Activated CD8-positive, alpha-beta T cell treated with anti-CD3 and anti-CD28 coated beads for 36 hours (primary cell): Measurements from ENCODE around the gene GBP3. TPM values are rescaled to one million over a fixed set of nuclear protein-coding genes. Genes with fewer than 3 reads are reported as not detected.
"Not testable (repeated sequence)": the region's sequence is repeated elsewhere in the genome, so short reads cannot be mapped to it uniquely, and the experiment has no call there.

ENCODE experiments used
- ATAC-seq: fragments of 200-7000 bp; cut with Tn5 transposase; one replicate; pipeline ENCODE4 v1.10.0; 2021; ENCODE audit warnings: mild to moderate bottlenecking, moderate library complexity
- CTCF ChIA-PET: fragments of 350-600 bp; sonication (Branson Sonifier 250); formaldehyde crosslinking; loops from one replicate; lab custom pipeline; 2021; ENCODE audit warnings: antibody characterized with exemption; lab: Charles Lee
- POLR2A ChIA-PET: fragments of 350-600 bp; sonication (Branson Sonifier 250); formaldehyde crosslinking; loops from one replicate; lab custom pipeline; 2021; ENCODE audit warnings: antibody characterized with exemption; lab: Charles Lee
- DNase-seq: peaks from one replicate; pipeline ENCODE4 v3.0.0-alpha.2; 2020
- H3K27ac Mint-ChIP-seq: one replicate; pipeline ENCODE4 v1.8.0; 2021; ENCODE audit warnings: mild to moderate bottlenecking, mixed read lengths
- H3K27me3 Mint-ChIP-seq: one replicate; pipeline ENCODE4 v1.8.0; 2021; ENCODE audit warnings: mixed read lengths
- H3K36me3 Mint-ChIP-seq: one replicate; pipeline ENCODE4 v1.8.0; 2021; ENCODE audit warnings: low read depth, mixed read lengths
- H3K4me1 Mint-ChIP-seq: one replicate; pipeline ENCODE4 v1.8.0; 2021; ENCODE audit warnings: low read depth, mixed read lengths
- H3K4me3 Mint-ChIP-seq: one replicate; pipeline ENCODE4 v1.8.0; 2021; ENCODE audit warnings: mild to moderate bottlenecking, moderate library complexity, mixed read lengths
- H3K9me3 Mint-ChIP-seq: one replicate; pipeline ENCODE4 v1.8.0; 2021; ENCODE audit warnings: mixed read lengths
- CTCF ChIP-seq: fragments of 200-600 bp; IDR thresholded peaks from one replicate; pipeline ENCODE4 v1.8.0; 2022; ENCODE audit warnings: antibody characterized with exemption, mild to moderate bottlenecking
- intact Hi-C: fragments of 100-400 bp; cut with micrococcal nuclease; formaldehyde crosslinking; loops from one replicate; pipeline ENCODE4 v1.10.0; 2022
- total RNA-seq, 2 experiments: library from RNA; stranded (reverse); gene quantifications; one replicate each; pipeline ENCODE4 v1.2.3, GENCODE V29; 2021

GBP3 gene
- total RNA-seq, 2 experiments from 2014 or later, result 4.7 to 5.7 TPM

GRCh38 chr1:89025928-89026327, 3.3 kb upstream of the GBP3 start:
- no peak overlapping the region for H3K27ac Mint-ChIP-seq
- ATAC-seq, result peak; percentile 17
- no peaks in the 10 kb centered on the region for H3K27me3 Mint-ChIP-seq
- H3K36me3 Mint-ChIP-seq, result peaks cover 26% of the 10 kb centered on the region
- peak; percentile 33 for DNase-seq
- TF ChIP-seq CTCF, result no peak
- peaks cover 23% of the 10 kb centered on the region for H3K9me3 Mint-ChIP-seq
- H3K4me1 Mint-ChIP-seq, result peaks cover 42% of the 10 kb centered on the region
- intact Hi-C loops, result loop anchor here (2.0 kb wide), 1 partner anchor 15 kb away; no protein-coding TSS in a partner anchor
- ChIA-PET CTCF (no interaction called here), POLR2A (no interaction called here)
- no peak overlapping the region for H3K4me3 Mint-ChIP-seq

GRCh38 chr1:89023026-89023425, 360 bp upstream of the GBP3 start:
- ATAC-seq (peak; percentile 43), DNase-seq (no peak)
- CTCF ChIA-PET, result interaction anchor here (1.2 to 3.2 kb wide), 8 partner anchors 9 to 433 kb away, joined by 3 to 14 read pairs (median 5); partner anchors contain the start of gene GBP1
- peak overlapping the region; percentile 74 for H3K4me3 Mint-ChIP-seq
- peaks cover 39% of the 10 kb centered on the region for H3K36me3 Mint-ChIP-seq
- H3K27me3 Mint-ChIP-seq, result no peaks in the 10 kb centered on the region
- POLR2A ChIA-PET, result interaction anchor here (0.6 to 1.7 kb wide), 4 partner anchors 9 to 135 kb away, joined by 5 to 6 read pairs (median 5); no protein-coding TSS in a partner anchor
- H3K4me1 Mint-ChIP-seq, result peaks cover 45% of the 10 kb centered on the region
- peak overlapping the region; percentile 85 for H3K27ac Mint-ChIP-seq
- no peak for TF ChIP-seq CTCF
- intact Hi-C loops, result no loop called here
- peaks cover 14% of the 10 kb centered on the region for H3K9me3 Mint-ChIP-seq

- Mint-ChIP-seq H3K4me1 (peaks cover 53% of the 10 kb centered on the region), H3K36me3 (peaks cover 61% of the 10 kb centered on the region)
- H3K4me3 Mint-ChIP-seq, ATAC-seq, H3K9me3 Mint-ChIP-seq, intact Hi-C loops, CTCF ChIA-PET, POLR2A ChIA-PET, H3K27ac Mint-ChIP-seq, H3K27me3 Mint-ChIP-seq, DNase-seq: not testable (repeated sequence)
Measured at GRCh38 chr1:89018318-89018717, 4.3 kb downstream of the GBP3 start.

- peaks cover 61% of the 10 kb centered on the region for H3K36me3 Mint-ChIP-seq
- CTCF ChIA-PET, result interaction anchor here (1.1 to 1.4 kb wide), 3 partner anchors 10 to 25 kb away, joined by 3 to 5 read pairs (median 3); no protein-coding TSS in a partner anchor
- H3K27me3 Mint-ChIP-seq, result no peaks in the 10 kb centered on the region
- intact Hi-C loops, result no loop called here
- H3K27ac Mint-ChIP-seq, result no peak overlapping the region
- DNase-seq (no peak), ATAC-seq (no peak)
- no peak overlapping the region for H3K4me3 Mint-ChIP-seq
- POLR2A ChIA-PET, result interaction anchor here (0.8 to 1.3 kb wide), 3 partner anchors 13 to 247 kb away, joined by 3 to 5 read pairs (median 3); no protein-coding TSS in a partner anchor
- no peak for TF ChIP-seq CTCF
- H3K4me1 Mint-ChIP-seq, result peaks cover 5% of the 10 kb centered on the region
- peaks cover 10% of the 10 kb centered on the region for H3K9me3 Mint-ChIP-seq
Measured at GRCh38 chr1:89008511-89008910, 14.2 kb downstream of the GBP3 start.

GRCh38 chr1:89005286-89006151, 17.1 kb downstream of the GBP3 start:
- peaks cover 30% of the 10 kb centered on the region for H3K4me1 Mint-ChIP-seq
- H3K36me3 Mint-ChIP-seq, result peaks cover 67% of the 10 kb centered on the region
- ATAC-seq (no peak), DNase-seq (no peak)
- H3K4me3 Mint-ChIP-seq, result no peak overlapping the region
- intact Hi-C loops, result no loop called here
- H3K27me3 Mint-ChIP-seq, result no peaks in the 10 kb centered on the region
- no peak overlapping the region for H3K27ac Mint-ChIP-seq
- CTCF ChIA-PET, result no interaction called here
- no peak for TF ChIP-seq CTCF
- POLR2A ChIA-PET, result interaction anchor here (0.6 to 1.2 kb wide), 2 partner anchors 14 to 178 kb away, joined by 3 read pairs; no protein-coding TSS in a partner anchor
- H3K9me3 Mint-ChIP-seq, result peaks cover 15% of the 10 kb centered on the region

GRCh38 chr1:89002176-89002575, 20.5 kb downstream of the GBP3 start:
- DNase-seq, ATAC-seq, H3K27me3 Mint-ChIP-seq, H3K4me3 Mint-ChIP-seq: not testable (repeated sequence)
- CTCF ChIA-PET, result interaction anchor here (1.0 to 3.6 kb wide), 7 partner anchors 17 to 356 kb away, joined by 3 to 24 read pairs (median 5); partner anchors contain the start of gene GBP1
- Mint-ChIP-seq H3K9me3 (peaks cover 15% of the 10 kb centered on the region), H3K27ac (peak overlapping the region; percentile 52), H3K4me1 (peaks cover 38% of the 10 kb centered on the region), H3K36me3 (peaks cover 40% of the 10 kb centered on the region)
- intact Hi-C loops, result loop anchor here (2.0 kb wide), 1 partner anchor 39 kb away; no protein-coding TSS in a partner anchor
- POLR2A ChIA-PET, result interaction anchor here (1.3 to 1.5 kb wide), 2 partner anchors 20 to 198 kb away, joined by 3 to 6 read pairs; partner anchors contain the start of gene GBP3
